Astrocyte (in vitro differentiated cells and primary cell): ENCODE results near the gene PRKD1. TPM values are rescaled to one million over a fixed set of nuclear protein-coding genes. Genes with fewer than 3 reads are reported as not detected.
A peak's percentile ranks its signal among the peaks of the same experiment; 100 is the strongest.

Source experiments
- DNase-seq: peaks from one replicate; pipeline ENCODE4 v3.0.0-alpha.2; 2010; ENCODE audit warnings: low read depth
- FAIRE-seq: peaks from 2 replicates; lab custom pipeline; 2011; peaks lifted over from hg19 to GRCh38; lab: Jason Lieb, UNC
- H2AFZ ChIP-seq: 2 replicates; pipeline ENCODE4 v1.6.0; 2012; ENCODE audit warnings: low read depth, low read length, inconsistent platforms
- H3K27ac ChIP-seq: 2 replicates; pipeline ENCODE4 v1.5.1; 2011; ENCODE audit warnings: low read depth, low read length, inconsistent platforms
- H3K27me3 ChIP-seq: 2 replicates; pipeline ENCODE4 v1.6.0; 2011; ENCODE audit warnings: low read length, inconsistent platforms; ENCODE audit not compliant: insufficient read depth
- H3K36me3 ChIP-seq: 2 replicates; pipeline ENCODE4 v1.5.1; 2011; ENCODE audit warnings: low read length, inconsistent platforms; ENCODE audit not compliant: insufficient read depth
- H3K4me1 ChIP-seq: 2 replicates; pipeline ENCODE4 v1.5.1; 2011; ENCODE audit warnings: low read length, inconsistent platforms; ENCODE audit not compliant: insufficient read depth
- H3K4me2 ChIP-seq: 2 replicates; pipeline ENCODE4 v1.6.0; 2012; ENCODE audit warnings: low read length, inconsistent platforms
- H3K4me3 ChIP-seq: 2 replicates; pipeline ENCODE4 v1.5.1; 2011; ENCODE audit warnings: low read depth, mild to moderate bottlenecking, low read length, inconsistent platforms; ENCODE audit not compliant: insufficient read depth
- H3K79me2 ChIP-seq: 2 replicates; pipeline ENCODE4 v1.6.0; 2012; ENCODE audit warnings: mild to moderate bottlenecking, low read length, inconsistent platforms; ENCODE audit not compliant: insufficient read depth
- H3K9ac ChIP-seq: 2 replicates; pipeline ENCODE4 v1.6.0; 2012; ENCODE audit warnings: mild to moderate bottlenecking, low read length, inconsistent platforms
- H3K9me3 ChIP-seq: 2 replicates; pipeline ENCODE4 v1.5.1; 2012; ENCODE audit warnings: low read depth, mild to moderate bottlenecking, low read length, inconsistent platforms; ENCODE audit not compliant: insufficient read depth
- H4K20me1 ChIP-seq: 2 replicates; pipeline ENCODE4 v1.6.0; 2012; ENCODE audit warnings: low read length, inconsistent platforms; ENCODE audit not compliant: insufficient read depth
- H3K27ac Mint-ChIP-seq: one replicate; pipeline ENCODE4 v1.8.0; 2021; ENCODE audit warnings: mild to moderate bottlenecking, mixed read lengths; ENCODE audit not compliant: unreplicated experiment
- H3K27me3 Mint-ChIP-seq: one replicate; pipeline ENCODE4 v1.8.0; 2021; ENCODE audit warnings: low read depth, mixed read lengths; ENCODE audit not compliant: unreplicated experiment
- H3K36me3 Mint-ChIP-seq: one replicate; pipeline ENCODE4 v1.8.0; 2021; ENCODE audit warnings: low read depth, mixed read lengths; ENCODE audit not compliant: unreplicated experiment
- H3K4me1 Mint-ChIP-seq: one replicate; pipeline ENCODE4 v1.8.0; 2021; ENCODE audit warnings: low read depth, mixed read lengths; ENCODE audit not compliant: unreplicated experiment
- H3K4me3 Mint-ChIP-seq: one replicate; pipeline ENCODE4 v1.8.0; 2021; ENCODE audit warnings: mild to moderate bottlenecking, moderate library complexity, mixed read lengths; ENCODE audit not compliant: unreplicated experiment
- H3K9me3 Mint-ChIP-seq: one replicate; pipeline ENCODE4 v1.8.0; 2021; ENCODE audit warnings: mild to moderate bottlenecking, mixed read lengths; ENCODE audit not compliant: unreplicated experiment
- EZH2 ChIP-seq: IDR thresholded peaks from 2 replicates; pipeline ENCODE4 v1.6.1; 2012; ENCODE audit warnings: mild to moderate bottlenecking, low read length, inconsistent platforms; ENCODE audit not compliant: insufficient read depth
- total RNA-seq: library from RNA; stranded (reverse); gene quantifications from 2 replicates; pipeline ENCODE4 v1.2.1, GENCODE V29; 2021
- TF ChIP-seq, protein P1 (sequence below): IDR thresholded peaks from 2 replicates; pipeline ENCODE4 v1.5.1; 2011; ENCODE audit warnings: low read depth, mild to moderate bottlenecking, inconsistent platforms, low read length, moderate library complexity; ENCODE audit not compliant: insufficient read depth

PRKD1 gene
- total RNA-seq, 1 donor from 2014 or later = 5.9 TPM

DNA sequence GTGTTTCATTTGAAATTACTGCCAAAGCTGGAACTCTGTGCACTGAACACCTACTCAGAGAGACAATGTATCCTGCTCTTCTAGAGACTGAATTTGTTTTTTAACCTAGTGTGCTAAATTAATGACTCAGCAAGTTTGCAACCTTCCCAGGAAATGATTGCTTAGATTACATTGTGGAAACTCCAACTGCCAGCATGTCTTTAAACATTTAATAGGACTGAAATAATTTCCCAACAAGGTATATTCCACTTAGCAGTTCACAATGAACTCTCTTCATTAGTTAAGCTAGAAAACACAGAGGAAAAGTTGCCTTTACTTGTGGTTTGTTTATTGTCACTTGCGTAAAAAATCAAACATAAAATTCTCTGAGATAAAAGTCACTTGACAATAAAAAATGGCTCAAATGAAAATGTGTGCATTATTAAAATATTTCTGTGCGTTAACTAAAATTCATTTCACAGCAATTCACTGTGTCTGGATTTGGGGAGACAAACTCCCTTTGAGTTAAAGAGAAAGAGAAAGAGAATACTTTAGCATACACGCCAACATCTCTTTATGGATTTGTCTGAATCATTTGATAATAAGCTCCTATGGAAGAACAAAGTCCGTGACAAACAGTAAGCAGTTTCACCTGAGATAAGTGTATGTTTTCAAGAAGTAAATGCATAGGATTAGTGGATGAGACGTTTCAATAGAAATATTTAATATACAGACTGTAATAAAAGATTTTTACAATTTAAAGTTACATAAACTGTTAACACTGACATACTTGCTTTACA is 284.0 kb downstream of the PRKD1 start:
- peak overlapping the region; percentile 66 for H3K27ac Mint-ChIP-seq
- H3K36me3 Mint-ChIP-seq = peaks cover 12% of the 10 kb centered on the region
- no peaks in the 10 kb centered on the region for H3K27me3 Mint-ChIP-seq
- peak; percentile 56 for DNase-seq
- H3K4me1 Mint-ChIP-seq = peaks cover 8% of the 10 kb centered on the region
- no peak for TF ChIP-seq EZH2
- TF ChIP-seq, protein P1, sequence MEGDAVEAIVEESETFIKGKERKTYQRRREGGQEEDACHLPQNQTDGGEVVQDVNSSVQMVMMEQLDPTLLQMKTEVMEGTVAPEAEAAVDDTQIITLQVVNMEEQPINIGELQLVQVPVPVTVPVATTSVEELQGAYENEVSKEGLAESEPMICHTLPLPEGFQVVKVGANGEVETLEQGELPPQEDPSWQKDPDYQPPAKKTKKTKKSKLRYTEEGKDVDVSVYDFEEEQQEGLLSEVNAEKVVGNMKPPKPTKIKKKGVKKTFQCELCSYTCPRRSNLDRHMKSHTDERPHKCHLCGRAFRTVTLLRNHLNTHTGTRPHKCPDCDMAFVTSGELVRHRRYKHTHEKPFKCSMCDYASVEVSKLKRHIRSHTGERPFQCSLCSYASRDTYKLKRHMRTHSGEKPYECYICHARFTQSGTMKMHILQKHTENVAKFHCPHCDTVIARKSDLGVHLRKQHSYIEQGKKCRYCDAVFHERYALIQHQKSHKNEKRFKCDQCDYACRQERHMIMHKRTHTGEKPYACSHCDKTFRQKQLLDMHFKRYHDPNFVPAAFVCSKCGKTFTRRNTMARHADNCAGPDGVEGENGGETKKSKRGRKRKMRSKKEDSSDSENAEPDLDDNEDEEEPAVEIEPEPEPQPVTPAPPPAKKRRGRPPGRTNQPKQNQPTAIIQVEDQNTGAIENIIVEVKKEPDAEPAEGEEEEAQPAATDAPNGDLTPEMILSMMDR = no peak
- H4K20me1 ChIP-seq = no peaks in the 10 kb centered on the region
- peaks cover 23% of the 10 kb centered on the region for H3K9me3 Mint-ChIP-seq
- H3K9ac ChIP-seq = no peak overlapping the region
- no peak overlapping the region for H2AFZ ChIP-seq
- no peaks in the 10 kb centered on the region for H3K4me1 ChIP-seq
- peak; percentile 23 for FAIRE-seq
- no peak overlapping the region for H3K4me3 ChIP-seq
- H3K4me2 ChIP-seq = no peak overlapping the region
- H3K79me2 ChIP-seq = no peaks in the 10 kb centered on the region
- no peaks in the 10 kb centered on the region for H3K36me3 ChIP-seq
- H3K4me3 Mint-ChIP-seq = no peak overlapping the region
- H3K9me3 ChIP-seq = no peaks in the 10 kb centered on the region
- no peaks in the 10 kb centered on the region for H3K27me3 ChIP-seq
- no peak overlapping the region for H3K27ac ChIP-seq

DNA sequence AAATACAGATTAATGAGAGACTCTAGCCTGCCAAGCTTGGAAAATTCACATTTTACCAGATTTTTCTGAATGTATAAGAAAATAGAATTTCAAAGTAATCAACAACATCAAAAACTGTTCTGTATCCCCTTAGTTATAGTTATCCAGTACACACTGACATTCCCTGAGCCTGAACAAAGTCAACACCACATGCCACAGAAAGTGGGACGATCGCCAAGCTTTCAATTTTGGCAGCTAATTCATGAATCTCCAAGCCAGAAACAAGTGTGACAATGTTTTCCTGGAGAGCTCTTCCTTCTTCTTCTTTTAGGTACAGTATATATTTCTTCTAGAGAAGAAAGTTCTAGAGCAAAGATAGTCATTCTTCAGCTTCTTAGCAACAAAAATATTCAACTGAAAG is 290.2 kb downstream of the PRKD1 start:
- H3K4me1 ChIP-seq = no peaks in the 10 kb centered on the region
- H2AFZ ChIP-seq = no peak overlapping the region
- Mint-ChIP-seq H3K36me3 (no peaks in the 10 kb centered on the region), H3K27me3 (no peaks in the 10 kb centered on the region), H3K27ac (no peak overlapping the region), H3K4me3 (no peak overlapping the region), H3K9me3 (no peaks in the 10 kb centered on the region), H3K4me1 (peaks cover 8% of the 10 kb centered on the region)
- DNase-seq = peak; percentile 71
- H3K9ac ChIP-seq = no peak overlapping the region
- H4K20me1 ChIP-seq = no peaks in the 10 kb centered on the region
- FAIRE-seq = peak; percentile 58
- H3K9me3 ChIP-seq = no peaks in the 10 kb centered on the region
- H3K27me3 ChIP-seq = no peaks in the 10 kb centered on the region
- no peak overlapping the region for H3K27ac ChIP-seq
- H3K4me2 ChIP-seq = no peak overlapping the region
- TF ChIP-seq, protein P1 = no peak
- no peak for TF ChIP-seq EZH2
- H3K4me3 ChIP-seq = no peak overlapping the region
- no peaks in the 10 kb centered on the region for H3K79me2 ChIP-seq
- H3K36me3 ChIP-seq = no peaks in the 10 kb centered on the region

DNA sequence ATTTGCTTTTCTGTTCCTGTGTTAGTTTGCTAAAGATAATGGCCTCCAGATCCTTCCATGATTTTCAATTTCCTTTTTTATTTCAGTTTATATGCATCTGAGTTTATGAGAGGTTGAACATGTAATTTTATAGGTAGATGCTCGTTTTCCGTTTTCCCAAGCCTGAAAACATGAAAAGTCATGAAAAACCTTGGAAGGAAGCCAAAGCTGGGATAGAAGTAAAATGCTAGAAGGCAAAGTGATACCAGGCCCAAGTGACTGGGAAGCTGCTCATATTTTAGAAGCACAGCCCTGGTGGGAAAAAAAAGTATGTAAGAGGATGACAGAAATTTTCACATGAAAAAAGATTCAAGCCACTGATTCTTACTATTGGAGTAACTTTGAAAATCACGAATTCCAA is 290.8 kb downstream of the PRKD1 start:
- no peaks in the 10 kb centered on the region for H3K36me3 ChIP-seq
- no peaks in the 10 kb centered on the region for H3K9me3 ChIP-seq
- FAIRE-seq (no peak), DNase-seq (no peak)
- no peak overlapping the region for H3K4me3 ChIP-seq
- no peak overlapping the region for H3K27ac ChIP-seq
- Mint-ChIP-seq H3K27ac (no peak overlapping the region), H3K4me1 (peaks cover 8% of the 10 kb centered on the region), H3K27me3 (no peaks in the 10 kb centered on the region), H3K9me3 (no peaks in the 10 kb centered on the region), H3K4me3 (no peak overlapping the region), H3K36me3 (no peaks in the 10 kb centered on the region)
- H4K20me1 ChIP-seq = no peaks in the 10 kb centered on the region
- H3K4me2 ChIP-seq = no peak overlapping the region
- no peak overlapping the region for H2AFZ ChIP-seq
- H3K79me2 ChIP-seq = no peaks in the 10 kb centered on the region
- no peak overlapping the region for H3K9ac ChIP-seq
- TF ChIP-seq, protein P1 = no peak
- TF ChIP-seq EZH2 = no peak
- no peaks in the 10 kb centered on the region for H3K4me1 ChIP-seq
- H3K27me3 ChIP-seq = no peaks in the 10 kb centered on the region
